Forelimb muscle (tissue), 1 donor: ENCODE results near the gene RBM10. TPM values are rescaled to one million over a fixed set of nuclear protein-coding genes. Genes with fewer than 3 reads are reported as not detected.
"Not testable (repeated sequence)": the region's sequence is repeated elsewhere in the genome, so short reads cannot be mapped to it uniquely, and the experiment has no call there.

Source experiments
- DNase-seq: peaks from one replicate; pipeline ENCODE4 v3.0.0-alpha.2; 2013; ENCODE audit warnings: low read depth
- polyA plus RNA-seq: library from polyadenylated mRNA; unstranded; fragments of 120-200 nt; gene quantifications from one replicate; pipeline ENCODE4 v1.2.1, GENCODE V29; 2013; ENCODE audit not compliant: insufficient read length

RBM10 gene, protein sequence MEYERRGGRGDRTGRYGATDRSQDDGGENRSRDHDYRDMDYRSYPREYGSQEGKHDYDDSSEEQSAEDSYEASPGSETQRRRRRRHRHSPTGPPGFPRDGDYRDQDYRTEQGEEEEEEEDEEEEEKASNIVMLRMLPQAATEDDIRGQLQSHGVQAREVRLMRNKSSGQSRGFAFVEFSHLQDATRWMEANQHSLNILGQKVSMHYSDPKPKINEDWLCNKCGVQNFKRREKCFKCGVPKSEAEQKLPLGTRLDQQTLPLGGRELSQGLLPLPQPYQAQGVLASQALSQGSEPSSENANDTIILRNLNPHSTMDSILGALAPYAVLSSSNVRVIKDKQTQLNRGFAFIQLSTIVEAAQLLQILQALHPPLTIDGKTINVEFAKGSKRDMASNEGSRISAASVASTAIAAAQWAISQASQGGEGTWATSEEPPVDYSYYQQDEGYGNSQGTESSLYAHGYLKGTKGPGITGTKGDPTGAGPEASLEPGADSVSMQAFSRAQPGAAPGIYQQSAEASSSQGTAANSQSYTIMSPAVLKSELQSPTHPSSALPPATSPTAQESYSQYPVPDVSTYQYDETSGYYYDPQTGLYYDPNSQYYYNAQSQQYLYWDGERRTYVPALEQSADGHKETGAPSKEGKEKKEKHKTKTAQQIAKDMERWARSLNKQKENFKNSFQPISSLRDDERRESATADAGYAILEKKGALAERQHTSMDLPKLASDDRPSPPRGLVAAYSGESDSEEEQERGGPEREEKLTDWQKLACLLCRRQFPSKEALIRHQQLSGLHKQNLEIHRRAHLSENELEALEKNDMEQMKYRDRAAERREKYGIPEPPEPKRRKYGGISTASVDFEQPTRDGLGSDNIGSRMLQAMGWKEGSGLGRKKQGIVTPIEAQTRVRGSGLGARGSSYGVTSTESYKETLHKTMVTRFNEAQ
- polyA plus RNA-seq = 31.9 TPM

DNA sequence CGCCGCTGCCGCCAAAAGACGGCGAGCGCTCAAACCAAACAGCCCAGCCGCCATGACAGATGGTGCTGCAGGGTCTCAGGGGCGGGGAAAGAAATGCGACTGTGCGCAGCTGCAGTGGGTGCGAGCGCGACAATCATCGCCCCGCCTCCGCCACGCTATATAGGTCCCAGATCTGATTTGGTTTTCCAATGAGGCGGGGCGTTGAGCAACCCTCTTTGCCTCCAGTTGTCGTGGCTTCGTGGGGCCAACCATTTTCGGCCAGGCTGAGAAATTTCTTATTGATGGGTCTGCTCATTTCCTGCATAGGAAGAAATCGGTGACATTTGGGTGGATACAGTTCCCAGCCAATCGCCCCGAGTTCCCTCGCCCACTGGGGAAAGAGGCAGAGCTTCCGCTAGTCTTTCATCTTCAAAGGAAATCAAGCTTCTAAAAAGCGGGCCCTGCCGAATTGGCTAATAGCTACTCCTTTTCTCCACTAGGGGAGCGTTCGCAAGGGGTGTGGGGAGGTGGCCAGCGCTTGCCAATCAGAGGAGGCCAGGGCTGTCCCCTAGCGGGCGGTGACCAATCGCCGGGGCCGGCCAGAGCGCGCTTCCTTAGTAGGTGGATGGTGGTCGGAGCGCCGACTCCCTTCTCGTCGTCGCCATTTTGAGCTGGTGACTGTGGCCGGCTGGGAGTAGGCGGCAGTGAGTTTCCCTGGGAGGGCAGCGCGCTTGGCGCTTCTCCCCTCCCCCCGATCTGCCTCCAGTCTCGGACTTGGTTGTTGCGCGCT, at the start of gene RBM10, which contains the start of gene NDUFB11:
Gene RBM10, plus strand, starts transcription at position 596 of the 769 bp plus-strand sequence. CDS start 2,261 bp downstream, outside the sequence.
Gene NDUFB11, minus strand, starts transcription at position 77 of the 769 bp plus-strand sequence. Its CDS starts 23 bp downstream, at position 54.
- peak; percentile 70 for DNase-seq

DNA sequence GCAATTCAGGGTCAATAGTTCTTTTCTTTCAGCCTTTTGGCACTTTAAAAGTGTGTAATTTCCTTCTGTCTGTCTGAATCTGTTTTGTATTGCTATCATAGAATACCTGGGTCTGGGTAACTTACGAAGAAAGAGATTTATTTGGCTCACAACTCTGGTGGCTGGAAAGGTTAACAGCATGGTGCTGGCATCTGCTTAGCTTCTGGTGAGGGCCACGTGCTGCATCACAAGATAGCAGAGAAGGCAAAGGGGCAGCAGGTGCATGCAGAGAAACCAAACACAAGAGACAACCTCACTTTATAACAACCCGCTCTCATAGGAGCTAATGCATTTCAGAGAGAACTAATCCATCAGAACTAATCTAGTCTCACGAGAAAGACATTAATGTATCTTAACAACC, 48.0 kb upstream of the RBM10 start:
- no peak for DNase-seq

DNA sequence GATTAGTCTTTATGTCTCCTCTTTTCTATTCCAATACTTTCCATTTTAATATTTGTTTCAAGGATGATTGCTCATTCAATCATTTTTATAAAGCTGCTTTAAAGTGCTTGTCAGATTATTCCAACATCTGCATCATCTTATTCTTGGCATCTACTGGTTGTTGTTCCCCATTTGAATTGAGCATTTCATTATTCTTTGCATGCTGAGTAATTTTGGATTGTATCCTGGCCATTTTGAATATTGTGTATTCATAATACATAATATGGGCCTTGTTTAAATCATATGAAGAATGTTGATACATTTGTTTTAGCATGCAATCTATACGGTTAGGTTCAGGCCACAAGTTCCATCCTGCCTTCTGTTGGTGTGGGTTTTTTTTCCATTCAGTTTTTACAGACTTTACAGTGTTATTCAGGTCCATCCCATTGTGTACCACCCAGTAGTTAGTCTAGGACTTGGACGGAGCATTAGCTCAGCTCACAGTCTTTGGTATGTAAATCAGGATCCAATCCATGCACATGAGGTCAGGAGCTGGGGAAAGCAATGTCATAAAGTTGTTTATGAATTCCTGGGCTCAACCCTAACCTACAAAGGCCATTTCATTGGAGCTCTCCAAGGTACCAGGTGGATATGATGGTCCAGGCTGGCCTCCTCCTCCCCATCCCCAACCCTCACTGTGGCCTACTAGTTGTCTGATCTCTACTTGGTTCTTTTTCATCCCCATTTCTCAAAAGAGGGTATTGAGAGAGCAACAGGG, 46.5 kb upstream of the RBM10 start:
- DNase-seq = no peak

DNA sequence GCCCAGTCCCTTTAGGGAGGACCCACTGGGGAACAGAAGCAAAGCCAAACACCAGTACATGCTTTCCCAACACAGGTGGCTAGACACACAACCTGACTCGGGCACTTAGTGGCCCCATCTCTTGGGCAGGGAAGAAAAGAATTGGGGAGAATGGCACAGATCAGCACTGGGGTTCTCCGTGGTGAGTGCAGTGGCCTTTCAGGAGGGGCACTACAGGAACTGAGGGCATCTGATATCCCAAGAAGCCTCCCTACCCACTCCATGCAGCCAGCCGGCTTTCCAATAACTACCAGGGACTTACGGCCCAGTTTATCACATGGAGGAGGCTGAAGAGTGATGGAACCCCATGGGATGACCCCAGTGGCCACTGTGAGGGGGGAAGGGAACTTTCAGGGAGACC, 43.8 kb upstream of the RBM10 start:
- no peak for DNase-seq

DNA sequence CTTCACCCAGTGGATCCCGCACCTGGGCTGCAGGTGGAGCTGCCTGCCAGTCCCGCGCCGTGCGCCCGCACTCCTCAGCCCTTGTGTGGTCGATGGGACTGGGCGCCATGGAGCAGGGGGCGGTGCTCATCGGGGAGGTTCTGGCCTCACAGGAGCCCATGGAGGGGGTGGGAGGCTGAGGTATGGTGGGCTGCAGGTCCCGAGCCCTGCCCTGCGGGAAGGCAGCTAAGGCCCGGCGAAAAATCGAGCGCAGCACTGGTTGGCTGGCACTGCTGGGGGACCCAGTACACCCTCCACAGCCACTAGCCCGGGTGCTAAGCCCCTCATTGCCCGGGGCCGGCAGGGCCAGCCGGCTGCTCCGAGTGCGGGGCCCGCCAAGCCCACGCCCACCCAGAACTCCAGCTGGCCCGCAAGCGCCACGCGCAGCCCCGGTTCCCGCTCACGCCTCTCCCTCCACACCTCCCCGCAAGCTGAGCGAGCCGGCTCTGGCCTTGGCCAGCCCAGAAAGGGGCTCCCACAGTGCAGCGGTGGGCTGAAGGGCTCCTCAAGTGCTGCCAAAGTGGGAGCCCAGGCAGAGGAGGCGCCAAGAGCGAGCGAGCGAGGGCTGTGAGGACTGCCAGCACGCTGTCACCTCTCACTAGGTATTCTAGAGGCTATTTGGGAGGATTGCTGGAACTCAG, 33.9 kb upstream of the RBM10 start:
- not testable (repeated sequence) for DNase-seq

DNA sequence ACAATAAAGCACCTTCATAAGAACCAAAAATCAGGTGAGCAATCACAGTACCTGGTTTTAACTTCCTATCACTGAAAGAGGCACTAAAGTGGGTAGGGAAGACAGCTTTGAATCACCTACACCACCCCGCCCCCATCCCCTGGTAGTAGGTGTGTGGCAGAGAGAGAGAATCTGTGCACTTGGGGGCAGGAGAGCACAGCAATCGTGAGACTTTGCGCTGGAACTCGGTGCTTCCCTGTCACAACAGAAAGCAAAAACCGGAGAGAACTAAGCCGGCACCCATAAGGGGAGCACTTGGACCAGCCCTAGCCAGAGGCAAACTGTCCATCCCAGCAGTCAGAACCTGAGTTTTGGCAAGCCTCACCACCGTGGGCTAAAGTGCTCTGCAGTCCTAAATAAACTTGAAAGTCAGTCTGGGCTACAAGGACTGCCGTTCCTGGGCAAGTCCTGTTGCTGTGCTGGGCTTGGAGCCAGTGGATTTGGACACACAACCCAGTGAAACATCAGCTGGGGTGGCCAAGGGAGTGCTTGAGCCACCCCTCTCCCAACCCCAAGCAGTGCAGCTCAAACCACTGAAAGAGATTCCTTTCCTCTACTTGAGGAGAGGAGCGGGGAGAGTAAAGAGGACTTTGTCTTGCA, 32.6 kb upstream of the RBM10 start:
- no peak for DNase-seq

DNA sequence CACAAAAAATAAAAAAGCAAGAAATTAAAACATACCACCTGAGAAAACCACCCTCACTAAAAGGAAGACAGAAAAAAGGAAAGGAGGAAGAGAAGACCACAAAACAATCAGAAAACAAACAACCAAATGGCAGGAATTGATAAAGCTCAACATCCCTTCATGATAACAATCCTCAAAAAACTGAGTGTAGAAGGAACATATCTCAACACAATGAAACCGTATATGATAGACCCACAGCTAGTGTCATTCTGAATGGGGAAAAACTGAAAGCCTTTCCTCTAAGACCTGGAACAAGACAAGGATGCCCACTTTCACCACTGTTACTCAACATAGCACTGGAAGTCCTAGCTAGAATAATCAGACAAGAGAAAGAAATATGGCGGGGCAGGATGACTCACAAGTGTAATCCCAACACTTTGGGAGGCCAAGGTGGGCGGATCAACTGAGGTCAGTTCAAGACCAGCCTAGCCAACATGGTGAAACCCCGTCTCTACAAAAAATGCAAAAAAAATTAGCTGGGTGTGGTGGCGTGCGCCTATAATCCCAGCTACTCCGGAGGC, 28.4 kb upstream of the RBM10 start:
- not testable (repeated sequence) for DNase-seq

DNA sequence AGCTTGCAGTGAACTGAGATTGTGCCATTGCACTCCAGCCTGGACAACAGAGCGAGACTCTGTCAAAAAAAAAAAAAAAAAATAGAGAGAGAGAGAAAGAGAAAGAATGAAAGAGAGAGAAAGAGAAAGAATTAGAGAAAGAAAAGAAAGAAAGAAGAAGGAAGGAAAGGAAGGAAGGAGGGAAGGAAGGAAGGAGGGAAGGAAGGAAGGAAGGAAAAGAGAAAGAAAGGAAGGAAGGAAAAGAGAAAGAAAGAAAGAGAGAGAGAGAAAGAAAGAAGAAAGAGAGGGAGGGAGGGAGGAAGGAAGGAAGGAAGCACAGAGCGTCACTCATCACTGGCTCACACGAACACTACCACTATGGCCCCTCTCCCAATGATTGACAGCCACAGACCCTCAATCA, 20.6 kb upstream of the RBM10 start:
- DNase-seq = not testable (repeated sequence)

DNA sequence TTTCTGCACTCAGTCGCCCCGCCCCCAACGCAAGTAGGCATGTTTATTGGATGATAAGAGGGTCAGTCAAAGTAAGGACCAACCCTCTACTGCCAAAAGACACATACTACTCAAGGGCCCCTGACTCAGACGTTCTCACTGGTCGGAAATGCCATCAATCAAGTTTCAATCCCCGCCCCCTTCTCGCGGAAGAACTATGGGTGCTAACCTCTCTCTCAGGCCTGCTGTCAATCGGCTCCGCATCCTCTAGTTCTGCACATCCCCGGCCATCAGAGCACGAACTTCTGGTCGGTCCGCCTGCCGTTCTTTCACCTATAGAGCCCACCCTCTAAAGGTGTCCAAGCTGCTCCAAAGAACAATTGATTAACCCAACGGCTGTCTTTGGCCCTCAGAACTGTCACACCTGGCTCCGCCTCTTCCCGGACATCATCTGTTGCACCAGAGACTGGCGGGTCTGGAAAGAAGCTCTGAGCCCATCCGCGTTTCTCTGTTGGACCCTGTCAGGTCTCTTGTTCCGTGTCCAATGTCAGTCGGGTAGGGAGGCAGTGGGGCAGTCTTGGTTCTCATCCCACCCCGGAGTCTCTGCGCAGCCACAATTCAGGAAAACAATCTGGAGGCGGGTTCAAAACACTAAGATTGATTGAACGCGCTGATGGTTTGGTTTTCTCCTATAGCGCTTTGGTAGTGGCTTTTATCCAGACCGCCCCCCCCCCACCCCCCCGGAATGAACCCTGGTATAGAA, 15.7 kb upstream of the RBM10 start:
- DNase-seq = peak; percentile 91

DNA sequence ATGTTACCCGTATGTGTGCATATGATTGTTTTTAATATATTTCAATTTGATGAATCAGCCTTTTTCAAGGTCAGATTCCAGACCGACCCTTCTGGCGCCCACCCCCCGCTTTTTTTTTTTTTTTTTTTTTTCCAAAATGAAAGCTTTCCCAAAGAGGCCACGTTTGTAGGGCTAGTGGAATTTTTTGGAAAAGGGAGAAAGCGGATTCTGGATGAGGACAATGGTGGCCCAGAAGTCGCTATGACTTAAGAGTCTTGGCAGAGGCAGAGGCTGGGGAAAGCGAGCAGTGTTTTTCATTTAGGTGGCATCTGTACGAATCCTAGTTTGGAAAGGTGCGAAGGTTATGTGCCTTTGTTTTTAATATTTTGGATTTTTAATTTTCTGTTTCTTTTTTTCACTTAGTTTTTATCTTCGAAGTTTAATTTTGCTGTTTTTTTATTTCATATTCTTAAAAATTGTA, 15.1 kb upstream of the RBM10 start:
- DNase-seq = no peak

DNA sequence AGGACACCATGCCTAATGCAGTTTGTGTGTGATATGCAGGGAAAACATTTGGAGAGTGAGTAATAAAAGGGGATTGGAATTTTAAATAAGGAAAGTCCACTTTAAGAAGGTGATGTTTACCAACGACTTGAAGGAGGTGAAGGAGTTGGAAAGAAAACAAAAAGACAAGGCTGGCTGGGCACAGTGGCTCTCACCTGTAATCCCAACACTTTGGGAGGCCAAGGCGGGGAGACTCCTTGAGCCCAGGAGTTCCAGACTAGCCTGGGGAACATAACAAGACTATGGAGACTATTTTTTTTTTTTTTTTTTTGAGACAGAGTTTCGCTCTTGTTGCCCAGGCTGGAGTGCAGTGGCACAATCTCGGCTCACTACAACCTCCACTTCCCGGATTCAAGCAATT, 11.5 kb upstream of the RBM10 start:
- no peak for DNase-seq

DNA sequence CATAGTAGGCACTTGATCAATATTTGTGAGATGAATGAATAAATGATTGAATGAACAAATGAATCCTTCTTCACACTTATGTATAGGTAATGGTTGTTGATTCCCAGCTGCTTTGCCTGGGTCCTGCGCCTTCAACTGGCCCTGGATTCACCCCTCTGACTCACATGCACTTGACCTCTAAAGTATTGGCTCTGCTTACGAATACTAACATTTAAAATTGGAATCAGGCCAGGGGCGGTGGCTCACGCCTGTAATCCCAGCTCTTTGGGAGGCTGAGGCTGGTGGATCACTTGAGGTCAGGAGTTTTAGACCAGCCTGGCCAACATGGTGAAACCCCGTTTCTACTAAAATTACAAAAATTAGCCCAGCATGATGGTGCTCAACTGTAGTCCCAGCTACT, 9.4 kb upstream of the RBM10 start:
- DNase-seq = not testable (repeated sequence)

DNA sequence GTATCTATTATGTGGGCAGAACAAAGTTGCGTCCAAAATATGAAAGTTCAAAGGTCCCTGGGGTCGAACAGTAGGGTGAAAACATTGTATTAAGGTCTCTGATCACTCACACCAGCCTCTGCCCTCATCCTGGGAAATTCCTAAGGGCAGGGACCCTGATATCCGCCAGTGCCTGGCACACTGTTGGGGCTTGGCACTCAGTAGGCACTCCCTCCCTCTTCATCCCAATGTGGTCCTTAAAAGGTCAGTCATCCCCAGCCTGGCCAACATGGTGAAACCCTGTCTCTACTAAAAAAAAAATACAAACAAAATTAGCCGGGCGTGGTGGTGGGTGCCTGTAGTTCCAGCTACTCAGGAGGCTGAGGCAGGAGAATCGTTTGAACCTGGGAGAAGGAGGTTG, 6.8 kb upstream of the RBM10 start:
- no peak for DNase-seq

DNA sequence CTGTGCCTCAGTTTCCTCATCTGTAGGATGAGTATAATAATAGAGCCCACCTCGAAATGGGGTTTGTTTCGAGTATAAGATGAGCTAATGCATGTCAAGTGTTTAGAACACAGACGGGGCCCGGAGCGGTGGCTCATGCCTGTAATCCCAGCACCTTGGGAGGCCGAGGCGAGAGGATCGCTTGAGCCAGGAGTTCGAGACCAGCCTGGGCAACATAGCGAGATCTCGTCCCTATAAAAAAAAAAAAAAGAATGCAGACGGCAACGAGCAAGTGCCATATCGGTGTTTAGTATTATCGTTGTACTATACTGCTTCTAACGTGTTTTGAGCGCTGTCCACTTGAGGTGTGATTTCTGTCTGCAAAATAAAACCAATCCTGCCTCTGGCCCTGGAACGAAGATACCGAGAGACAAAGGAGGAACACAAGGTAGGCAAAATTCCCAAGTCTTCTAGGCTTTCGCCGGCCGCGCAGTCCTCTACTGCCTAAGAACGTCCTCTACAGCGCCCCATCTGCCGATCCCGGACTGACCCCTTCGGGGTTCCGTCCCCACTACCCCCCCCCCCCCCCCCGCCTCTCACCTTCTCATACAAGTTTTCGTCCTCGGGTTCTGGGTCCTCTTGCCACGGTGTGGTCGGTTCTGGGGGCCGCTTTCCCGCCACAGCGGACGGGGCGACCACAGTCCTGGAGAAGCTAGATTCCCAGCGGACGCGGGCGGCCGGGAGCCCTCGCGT, 961 bp upstream of the RBM10 start:
- DNase-seq = no peak

DNA sequence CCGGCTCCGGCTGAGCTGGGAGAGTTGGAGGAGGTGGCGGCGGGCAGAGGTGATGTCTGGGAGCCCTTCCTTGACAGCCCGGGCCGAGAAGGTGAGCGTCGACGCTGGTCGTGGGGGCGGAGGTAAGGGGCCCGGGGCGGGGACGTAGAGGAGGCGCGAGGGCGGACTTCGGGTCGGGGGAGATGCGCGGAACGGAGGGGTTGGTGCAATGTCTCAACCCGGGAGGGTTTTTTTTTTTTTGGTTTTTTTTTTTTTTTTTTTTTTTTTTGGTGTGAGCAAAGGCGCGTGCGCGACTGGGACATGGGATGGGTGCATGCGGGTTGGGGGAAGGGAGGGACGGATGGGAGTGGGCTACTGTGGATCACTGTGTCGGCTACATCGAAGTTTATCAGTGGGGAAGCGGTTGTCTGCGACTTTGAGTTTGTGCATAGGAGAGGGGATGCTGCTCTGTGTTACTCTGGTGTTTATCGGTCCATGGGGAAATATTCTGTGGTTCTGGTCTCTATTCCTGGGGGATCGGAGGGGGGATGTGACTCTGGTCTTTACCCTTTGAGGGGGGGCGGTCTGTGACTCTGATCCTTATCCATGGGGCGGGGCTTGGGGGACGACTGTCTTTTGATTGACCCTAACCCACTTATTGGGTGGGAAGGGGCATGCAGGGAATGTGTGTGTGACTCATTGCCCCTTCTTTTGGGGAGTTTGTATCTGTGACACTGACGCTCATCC, 537 bp downstream of the RBM10 start:
- DNase-seq = no peak

DNA sequence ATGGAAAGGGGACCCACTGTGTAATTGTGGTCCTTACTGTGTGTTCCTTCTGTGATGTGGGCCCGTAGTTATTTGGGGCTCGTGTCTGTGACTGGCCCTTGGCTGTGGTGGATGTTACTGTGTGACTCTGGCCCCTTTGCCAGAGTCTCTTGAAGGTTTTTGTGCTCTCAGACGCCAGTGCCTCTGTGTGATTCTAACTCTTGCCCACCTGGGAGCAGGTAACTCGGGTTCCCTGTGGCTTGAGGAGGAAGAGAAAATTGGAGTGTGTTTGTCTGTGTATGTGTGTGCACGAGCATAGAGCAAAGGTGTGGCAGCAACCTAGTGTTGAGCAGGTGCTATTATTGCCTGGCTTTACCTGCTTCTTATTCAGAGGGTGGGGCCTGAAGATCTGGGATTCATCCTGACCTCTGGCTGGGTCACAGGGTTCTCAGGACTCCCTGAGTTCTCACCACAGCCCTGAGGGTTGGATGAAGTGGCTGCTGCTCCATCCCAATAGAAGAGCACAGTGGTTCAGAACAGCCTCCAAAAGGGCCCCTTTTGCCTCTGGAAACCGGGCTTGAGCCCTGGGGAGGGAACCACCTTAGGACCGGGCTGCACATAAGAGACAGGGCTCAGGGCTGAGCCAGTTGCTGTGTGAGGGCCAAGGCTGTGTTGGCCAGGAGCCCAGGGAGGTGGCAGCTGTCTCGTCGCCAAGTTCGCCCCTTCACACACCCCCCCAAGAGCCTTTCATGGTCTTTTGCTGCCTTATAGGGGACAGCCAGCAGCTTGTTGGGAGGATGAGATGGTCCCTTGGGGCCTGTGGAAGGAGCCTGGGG, 1.3 kb downstream of the RBM10 start:
- no peak for DNase-seq
